GM12878 (cell line): ENCODE results near the gene LDHAL6B. TPM values are rescaled to one million over a fixed set of nuclear protein-coding genes. Genes with fewer than 3 reads are reported as not detected.

Source experiments
- ATAC-seq: fragments of 200-7000 bp; cut with Tn5 transposase; 3 replicates; pipeline ENCODE4 v1.9.1; 2020; ENCODE audit warnings: mild to moderate bottlenecking, moderate library complexity
- BruUV-seq: library from RNA; stranded (reverse); fragments of 400-500 nt; replicated peaks from 2 replicates; lab custom pipeline; 2021; lab: Mats Ljungman, UMichigan
- CTCF ChIA-PET: fragments of 300-600 bp; sonication (Branson Sonifier 250); formaldehyde crosslinking; extraction: SDS; loops from one replicate; lab custom pipeline; 2021; ENCODE audit warnings: inconsistent platforms; lab: Yijun Ruan, JAX
- POLR2A ChIA-PET: fragments of 350-600 bp; formaldehyde crosslinking; extraction: SDS; loops from one replicate; lab custom pipeline; 2021; ENCODE audit warnings: inconsistent platforms; lab: Charles Lee
- RAD21 ChIA-PET: fragments of 300-600 bp; sonication (Branson Sonifier 250); formaldehyde crosslinking; loops from one replicate; lab custom pipeline; 2023; ENCODE audit warnings: antibody characterized with exemption; ENCODE audit not compliant: unreplicated experiment; lab: Charles Lee
- SMC1A ChIA-PET: fragments of 300-600 bp; sonication (Branson Sonifier 250); formaldehyde crosslinking; loops from one replicate; lab custom pipeline; 2023; ENCODE audit not compliant: unreplicated experiment, uncharacterized antibody; lab: Charles Lee
- DNase-seq: peaks from one replicate; pipeline ENCODE4 v3.0.0-alpha.2; 2011; ENCODE audit warnings: low read depth, low spot score
- FAIRE-seq: peaks from 3 replicates; lab custom pipeline; 2011; peaks lifted over from hg19 to GRCh38; lab: Jason Lieb, UNC
- H2AFZ ChIP-seq: 2 replicates; pipeline ENCODE4 v1.6.0; 2011; ENCODE audit warnings: low read depth, low read length, control low read depth; ENCODE audit not compliant: control insufficient read depth
- H3K27ac ChIP-seq: 2 replicates; pipeline ENCODE4 v1.5.1; 2011; ENCODE audit warnings: control low read depth; ENCODE audit not compliant: control insufficient read depth, insufficient read depth
- H3K27me3 ChIP-seq, 2 experiments: replicated peaks in 1 of 2; 2 replicates each; pipeline versions ENCODE4 v1.6.0 to v1.6.1; 2011; ENCODE audit warnings: low read length in 1 of 2; ENCODE audit not compliant: control insufficient read depth in 2 of 2, insufficient read depth in 2 of 2
- H3K36me3 ChIP-seq, 2 experiments: 2 replicates each; pipeline ENCODE4 v1.5.1; 2011; ENCODE audit warnings: low read length in 1 of 2; ENCODE audit not compliant: control insufficient read depth in 2 of 2, insufficient read depth in 2 of 2
- H3K4me1 ChIP-seq: 2 replicates; pipeline ENCODE4 v1.6.1; 2011; ENCODE audit warnings: mild to moderate bottlenecking, low read length, moderate library complexity, mixed read lengths; ENCODE audit not compliant: control insufficient read depth, insufficient read depth
- H3K4me2 ChIP-seq: 2 replicates; pipeline ENCODE4 v1.6.0; 2011; ENCODE audit warnings: control low read depth; ENCODE audit not compliant: control insufficient read depth, insufficient read depth
- H3K4me3 ChIP-seq: fragments of 200-600 bp; sonication (generic); 2 replicates; pipeline ENCODE4 v1.5.1; 2016
- H3K79me2 ChIP-seq: 2 replicates; pipeline ENCODE4 v1.6.0; 2011; ENCODE audit warnings: low read length; ENCODE audit not compliant: control insufficient read depth, insufficient read depth
- H3K9ac ChIP-seq: 2 replicates; pipeline ENCODE4 v1.8.0; 2011; ENCODE audit warnings: low read length, control low read depth, mixed read lengths; ENCODE audit not compliant: control insufficient read depth, insufficient read depth
- H3K9me3 ChIP-seq: replicated peaks from 3 replicates; pipeline ENCODE4 v1.5.1; 2011; ENCODE audit warnings: mild to moderate bottlenecking, low read length; ENCODE audit not compliant: control insufficient read depth, insufficient read depth
- H4K20me1 ChIP-seq: 2 replicates; pipeline ENCODE4 v1.6.0; 2011; ENCODE audit not compliant: control insufficient read depth, insufficient read depth
- BRCA1 ChIP-seq: IDR thresholded peaks from 2 replicates; pipeline ENCODE4 v1.6.1; 2011; ENCODE audit warnings: low read depth, low read length, improper control_type of control experiment
- EZH2 ChIP-seq: IDR thresholded peaks from 2 replicates; pipeline ENCODE4 v1.6.1; 2012; ENCODE audit warnings: low read depth, mild to moderate bottlenecking, control low read depth, inconsistent platforms, low read length, borderline replicate concordance; ENCODE audit not compliant: control insufficient read depth
- KDM1A ChIP-seq: fragments of 200-600 bp; sonication (generic); IDR thresholded peaks from 2 replicates; pipeline ENCODE4 v1.6.1; 2016; ENCODE audit warnings: borderline replicate concordance
- PBX3 ChIP-seq: IDR thresholded peaks from 2 replicates; pipeline ENCODE4 v1.6.1; 2011; ENCODE audit warnings: mild to moderate bottlenecking, low read depth, low read length, moderate library complexity; ENCODE audit not compliant: insufficient replicate concordance
- PKNOX1 ChIP-seq: fragments of 450-650 bp; IDR thresholded peaks from 2 replicates; pipeline ENCODE4 v1.6.1; 2016; ENCODE audit warnings: mild to moderate bottlenecking
- POLR2A ChIP-seq: IDR thresholded peaks from 2 replicates; pipeline ENCODE4 v1.6.1; 2011; ENCODE audit warnings: low read depth, mild to moderate bottlenecking, low read length
- POLR2AphosphoS5 ChIP-seq: IDR thresholded peaks from 2 replicates; pipeline ENCODE4 v1.6.1; 2011; ENCODE audit warnings: mild to moderate bottlenecking, low read length, inconsistent platforms
- SUPT20H ChIP-seq: IDR thresholded peaks from 2 replicates; pipeline ENCODE4 v1.6.1; 2011; ENCODE audit warnings: low read depth, mild to moderate bottlenecking, low read length, moderate library complexity, borderline replicate concordance; ENCODE audit not compliant: control insufficient read depth
- USF1 ChIP-seq: IDR thresholded peaks from 2 replicates; pipeline ENCODE4 v1.6.1; 2011; ENCODE audit warnings: borderline replicate concordance, low read depth, mild to moderate bottlenecking, moderate library complexity, mixed read lengths, low read length; ENCODE audit not compliant: insufficient read depth; ENCODE audit errors: extremely low read length
- USF2 ChIP-seq: IDR thresholded peaks from 2 replicates; pipeline ENCODE4 v1.6.1; 2011; ENCODE audit warnings: low read depth, low read length, improper control_type of control experiment, borderline replicate concordance
- WRNIP1 ChIP-seq: IDR thresholded peaks from 2 replicates; pipeline ENCODE4 v1.6.1; 2011; ENCODE audit warnings: low read depth, low read length, improper control_type of control experiment, borderline replicate concordance
- ZBTB33 ChIP-seq: fragments of 450-650 bp; IDR thresholded peaks from 2 replicates; pipeline ENCODE4 v1.6.1; 2017; ENCODE audit warnings: mild to moderate bottlenecking
- ZBTB4 ChIP-seq: fragments of 450-650 bp; formaldehyde crosslinking; IDR thresholded peaks from 2 replicates; pipeline ENCODE4 v1.4.0; 2022; ENCODE audit warnings: mild to moderate bottlenecking, moderate library complexity
- WGBS: methylation state at CpG from one replicate; pipeline ENCODE4 v1.1.6; 2016; ENCODE audit warnings: low lambda C conversion rate; ENCODE audit not compliant: insufficient replicate concordance, insufficient coverage; ENCODE audit errors: missing lambda C conversion rate; 5-methylcytosine and 5-hydroxymethylcytosine counted together
- in situ Hi-C: fragments of 300-500 bp; cut with MboI; formaldehyde crosslinking; loops from 9 replicates; pipeline ENCODE4 v1.14.3; 2018; ENCODE audit warnings: mixed read lengths
- intact Hi-C: fragments of 100-400 bp; cut with micrococcal nuclease; formaldehyde crosslinking; loops from one replicate; pipeline ENCODE4 v1.14.2; 2022; ENCODE audit not compliant: unreplicated experiment
- polyA plus RNA-seq, 11 experiments: library from polyadenylated mRNA; depleted of rRNA in 4 of 11; unstranded in 6 of 11; stranded (reverse) in 5 of 11; fragments of >200 nt; fragmentation: Nextera tagmentation in 4 of 11; fragmentation: Illumina TruSeq in 1 of 11; extraction: Ambion mirVana in 4 of 11; extraction: Trizol in 1 of 11; gene quantifications; 1 replicate in 1 of 11; 2 replicates in 10 of 11; pipeline versions ENCODE4 v1.2.1 to v1.2.3, GENCODE V29; 2011 to 2016; ENCODE audit warnings: inconsistent platforms in 2 of 11, missing spikeins in 2 of 11, low read depth in 1 of 11
- total RNA-seq, 4 experiments: library from RNA; depleted of rRNA in 3 of 4; stranded (reverse); fragments of >200 nt in 3 of 4; fragmentation: Illumina TruSeq in 1 of 4; extraction: Trizol in 1 of 4; gene quantifications; 2 replicates each; pipeline versions ENCODE4 v1.2.1 to v1.2.3, GENCODE V29; 2013 to 2021

The LDHAL6B gene
- total and polyA plus RNA-seq, 10 of the 15 experiments (the other 5 are each of a cell fraction or from before 2014, with no cell fraction given): 0.33 to 0.66 TPM; not detected in 8

GRCh38 chr15:59180945-59181600 is 25.6 kb upstream of the LDHAL6B start:
- Histone ChIP-seq H3K27ac (no peak overlapping the region), H3K36me3 (peaks cover 13 to 51% of the 10 kb centered on the region in 2 experiments), H3K27me3 (no peaks in the 10 kb centered on the region), H3K9me3 (peaks cover 8% of the 10 kb centered on the region; the same call in 2 of the 3 replicates), H3K4me1 (no peaks in the 10 kb centered on the region; the same call in 1 of the 2 replicates), H4K20me1 (no peaks in the 10 kb centered on the region), H3K79me2 (no peaks in the 10 kb centered on the region), H3K4me2 (no peak overlapping the region), H3K4me3 (no peak overlapping the region), H2AFZ (no peak overlapping the region), H3K9ac (no peak overlapping the region)
- POLR2A ChIA-PET: no interaction called here
- BruUV-seq: no TSS peak
- ATAC-seq (no peak), DNase-seq (no peak), FAIRE-seq (no peak)
- WGBS: 100% methylated on average over 5 of the region's 5 CpGs
- TF ChIP-seq ZBTB33 (no peak), USF1 (no peak), EZH2 (no peak), POLR2AphosphoS5 (no peak), KDM1A (no peak), SUPT20H (no peak), USF2 (no peak), PKNOX1 (no peak), WRNIP1 (no peak), PBX3 (no peak), BRCA1 (no peak), POLR2A (no peak), ZBTB4 (no peak)
- in situ Hi-C loops: no loop called here
- CTCF ChIA-PET: interaction anchor here (1.4 kb wide), 1 partner anchor 74 kb away, joined by 3 read pairs; no protein-coding TSS in a partner anchor
- intact Hi-C loops: no loop called here
- SMC1A ChIA-PET: no interaction called here
- RAD21 ChIA-PET: no interaction called here
